ENCODE results near the gene CFAP141. TPM values are rescaled to one million over a fixed set of nuclear protein-coding genes. Genes with fewer than 3 reads are reported as not detected.

The CFAP141 gene
- total and polyA plus RNA-seq, 2 donors = not detected

DNA sequence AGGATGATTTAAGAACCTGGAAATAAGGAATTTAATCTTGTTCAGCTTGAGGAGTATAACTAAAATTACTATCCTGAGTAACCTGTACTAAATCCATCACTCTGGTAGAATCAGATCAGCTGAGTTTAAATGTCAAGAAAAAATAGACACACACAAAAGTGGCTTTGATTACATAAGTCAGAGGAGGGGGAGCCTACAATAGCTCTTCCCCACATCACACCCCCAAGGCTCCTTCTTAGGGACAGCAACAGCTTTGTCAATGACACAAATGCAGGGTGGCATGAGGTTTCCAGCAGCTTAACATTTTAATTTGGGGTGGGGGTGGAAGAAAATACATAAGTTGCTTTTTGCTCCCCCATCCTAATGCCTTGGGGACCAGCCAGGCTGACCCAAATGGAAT is 38.7 kb downstream of the CFAP141 start:
- Histone ChIP-seq H3K27me3 (ENCODE audit: control insufficient read depth in 2 of 2, insufficient read depth in 1 of 2, low read length in 1 of 2) (no peaks in the 10 kb centered on the region), H3K27ac (ENCODE audit: low read depth in 1 of 2, low read length in 1 of 2) (no peak overlapping the region), H3K4me1 (ENCODE audit: control insufficient read depth in 2 of 2, insufficient read depth in 2 of 2, low read length in 2 of 2) (no peaks in the 10 kb centered on the region), H3K36me3 (ENCODE audit: control insufficient read depth in 2 of 2, insufficient read depth in 2 of 2, low read length in 1 of 2) (peaks cover 64 to 96% of the 10 kb centered on the region in 2 donors), H3K4me3 (ENCODE audit: low read length in 2 of 2) (no peak overlapping the region), H3K9me3 (ENCODE audit: control insufficient read depth in 2 of 2, insufficient read depth in 1 of 2, low read length in 1 of 2) (no peaks in the 10 kb centered on the region)
- DNase-seq (ENCODE audit: low read depth in 6 of 9, low spot score in 9 of 9) = no peak

DNA sequence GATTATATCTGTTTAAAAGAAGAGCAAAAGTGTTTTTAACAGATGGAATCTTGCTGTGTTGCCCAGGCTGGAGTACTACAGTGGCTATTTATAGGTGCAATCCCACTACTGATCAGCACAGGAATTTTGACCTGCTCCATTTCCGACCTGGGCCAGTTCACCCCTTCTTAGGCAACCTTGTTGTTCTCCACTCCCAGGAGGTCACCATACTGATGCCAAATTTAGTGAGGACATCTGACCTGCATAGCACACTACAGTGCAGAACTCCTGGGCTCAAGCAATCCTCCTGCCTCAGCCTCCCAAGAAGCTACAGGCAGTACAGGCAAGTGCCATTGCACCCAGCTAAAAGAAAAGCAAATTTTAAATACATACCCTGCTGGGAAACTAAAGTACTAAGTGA is 39.9 kb downstream of the CFAP141 start:
- Histone ChIP-seq H3K36me3 (ENCODE audit: control insufficient read depth in 2 of 2, insufficient read depth in 2 of 2, low read length in 1 of 2) (peaks cover 56 to 94% of the 10 kb centered on the region in 2 donors), H3K4me3 (ENCODE audit: low read length in 2 of 2) (no peak overlapping the region), H3K27ac (ENCODE audit: low read depth in 1 of 2, low read length in 1 of 2) (no peak overlapping the region), H3K27me3 (ENCODE audit: control insufficient read depth in 2 of 2, insufficient read depth in 1 of 2, low read length in 1 of 2) (no peaks in the 10 kb centered on the region), H3K4me1 (ENCODE audit: control insufficient read depth in 2 of 2, insufficient read depth in 2 of 2, low read length in 2 of 2) (no peaks in the 10 kb centered on the region), H3K9me3 (ENCODE audit: control insufficient read depth in 2 of 2, insufficient read depth in 1 of 2, low read length in 1 of 2) (no peaks in the 10 kb centered on the region)
- no peak for DNase-seq (ENCODE audit: low read depth in 6 of 9, low spot score in 9 of 9)
- 98% methylated on average over 1 of the region's 1 CpG for WGBS

DNA sequence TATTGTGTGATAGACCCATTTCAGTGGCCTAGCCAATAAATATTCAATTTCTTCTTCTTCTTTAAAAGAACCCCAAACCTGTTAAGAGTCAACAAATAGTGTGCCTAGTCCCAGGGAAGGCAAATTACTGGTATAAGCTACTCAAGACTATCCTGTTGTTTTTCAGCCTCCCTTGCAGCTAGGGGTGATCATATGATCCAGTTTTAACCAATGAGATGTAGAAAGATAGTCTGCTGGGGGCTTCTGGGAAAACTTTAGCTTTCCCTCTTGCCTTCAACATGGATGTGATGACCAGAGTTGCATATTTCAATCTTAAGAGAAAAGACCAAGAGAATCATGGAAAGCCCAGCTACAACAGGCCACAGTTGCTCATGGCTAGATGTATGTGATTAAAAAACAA is 46.6 kb downstream of the CFAP141 start:
- H3K4me1 ChIP-seq (ENCODE audit: control insufficient read depth in 2 of 2, insufficient read depth in 2 of 2, low read length in 2 of 2) = peaks cover 13 to 21% of the 10 kb centered on the region in 2 donors
- H3K4me3 ChIP-seq (ENCODE audit: low read length in 2 of 2) = no peak overlapping the region
- DNase-seq (ENCODE audit: low read depth in 6 of 9, low spot score in 9 of 9) = no peak
- H3K27ac ChIP-seq (ENCODE audit: low read depth in 1 of 2, low read length in 1 of 2) = peak overlapping the region in 1 of 2 donors; percentile 30
- no peaks in the 10 kb centered on the region for H3K27me3 ChIP-seq (ENCODE audit: control insufficient read depth in 2 of 2, insufficient read depth in 1 of 2, low read length in 1 of 2)
- peaks cover 48 to 81% of the 10 kb centered on the region in 2 donors for H3K36me3 ChIP-seq (ENCODE audit: control insufficient read depth in 2 of 2, insufficient read depth in 2 of 2, low read length in 1 of 2)
- H3K9me3 ChIP-seq (ENCODE audit: control insufficient read depth in 2 of 2, insufficient read depth in 1 of 2, low read length in 1 of 2) = no peaks in the 10 kb centered on the region

DNA sequence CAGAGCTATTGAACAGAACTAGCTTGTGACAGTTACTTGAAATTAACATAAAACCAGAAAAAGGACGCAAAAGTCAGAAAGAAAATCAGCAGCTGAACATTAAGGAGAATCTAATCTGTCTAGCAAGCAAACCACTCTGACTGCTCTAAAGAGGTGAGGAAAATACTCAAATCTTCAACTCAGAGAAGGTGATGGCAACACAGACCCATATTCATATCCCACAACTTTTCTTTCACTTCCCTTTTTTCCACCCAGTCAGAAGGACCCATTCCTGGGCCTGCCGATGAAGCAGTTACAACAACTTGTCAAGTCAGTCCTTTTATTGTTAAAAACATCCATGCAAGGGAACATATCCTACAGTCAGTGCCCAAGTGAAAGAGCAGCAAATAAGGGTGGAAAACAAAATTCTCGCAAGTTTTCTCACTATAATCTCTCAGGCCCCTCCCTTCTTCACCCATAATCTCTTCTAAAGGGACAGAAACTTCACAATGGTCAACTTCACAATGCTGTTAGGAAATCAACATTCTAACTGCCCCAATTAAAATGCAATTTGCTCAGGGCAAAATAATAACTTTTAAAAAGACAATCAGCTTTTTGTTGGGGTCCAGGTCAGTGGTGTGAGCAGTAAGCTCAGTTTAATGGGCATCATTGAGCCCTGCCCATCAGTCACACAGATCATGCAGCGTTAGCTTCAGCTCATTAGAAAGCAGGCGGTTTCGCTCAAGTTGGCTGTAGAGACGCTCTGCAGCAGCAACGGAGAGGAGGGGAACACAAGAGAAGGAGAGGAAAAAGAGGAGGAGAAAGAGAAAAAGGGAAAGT is 47.6 kb downstream of the CFAP141 start:
- Histone ChIP-seq H3K27me3 (ENCODE audit: control insufficient read depth in 2 of 2, insufficient read depth in 1 of 2, low read length in 1 of 2) (no peaks in the 10 kb centered on the region), H3K4me1 (ENCODE audit: control insufficient read depth in 2 of 2, insufficient read depth in 2 of 2, low read length in 2 of 2) (peaks cover 13 to 21% of the 10 kb centered on the region in 2 donors), H3K36me3 (ENCODE audit: control insufficient read depth in 2 of 2, insufficient read depth in 2 of 2, low read length in 1 of 2) (peaks cover 46 to 76% of the 10 kb centered on the region in 2 donors), H3K4me3 (ENCODE audit: low read length in 2 of 2) (no peak overlapping the region), H3K27ac (ENCODE audit: low read depth in 1 of 2, low read length in 1 of 2) (peak overlapping the region; percentile 85 to 91), H3K9me3 (ENCODE audit: control insufficient read depth in 2 of 2, insufficient read depth in 1 of 2, low read length in 1 of 2) (no peaks in the 10 kb centered on the region)
- DNase-seq (ENCODE audit: low read depth in 6 of 9, low spot score in 9 of 9) = no peak
- 80% methylated on average over 8 of the region's 8 CpGs for WGBS

DNA sequence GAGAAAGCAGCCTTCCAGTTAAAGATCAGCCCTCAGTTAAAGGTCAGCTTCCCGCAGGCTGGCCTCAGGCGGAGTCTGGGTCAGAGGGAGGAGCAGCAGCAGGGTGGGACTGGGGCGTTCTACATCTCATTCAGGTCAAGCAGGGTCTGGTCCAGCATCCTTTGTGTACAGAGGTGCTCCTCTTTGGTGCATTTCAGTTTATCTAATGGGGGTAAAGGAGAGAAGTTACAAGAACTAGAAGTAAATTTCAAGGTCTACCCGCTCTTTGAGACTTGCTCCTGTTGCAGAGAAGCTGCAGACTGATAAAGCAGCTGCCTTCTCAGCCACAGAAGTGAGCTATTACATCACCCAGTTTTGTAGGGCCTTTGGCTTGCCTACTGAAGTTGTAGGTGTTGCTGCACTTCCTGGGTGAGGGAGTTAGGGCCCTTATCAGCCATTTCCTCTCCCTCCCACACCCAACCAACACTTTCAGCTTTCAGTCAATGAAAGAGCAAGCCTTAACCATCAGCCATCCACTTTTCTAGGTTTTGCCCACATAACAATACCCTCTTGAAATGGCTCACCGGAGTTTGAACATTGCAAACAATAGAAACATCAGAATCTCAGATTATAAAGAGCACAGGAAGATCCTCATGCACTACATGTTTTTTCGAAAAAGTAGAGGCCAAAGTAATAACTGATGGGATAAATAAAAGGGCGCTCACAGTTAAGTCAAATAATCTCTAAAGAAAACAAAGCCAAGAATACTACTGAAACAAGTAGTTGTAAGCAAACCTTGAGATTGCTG is 48.4 kb downstream of the CFAP141 start:
- H3K4me1 ChIP-seq (ENCODE audit: control insufficient read depth in 2 of 2, insufficient read depth in 2 of 2, low read length in 2 of 2) = peaks cover 13 to 21% of the 10 kb centered on the region in 2 donors
- 73% methylated on average over 7 of the region's 7 CpGs for whole genome bisulfite sequencing
- peaks cover 40 to 68% of the 10 kb centered on the region in 2 donors for H3K36me3 ChIP-seq (ENCODE audit: control insufficient read depth in 2 of 2, insufficient read depth in 2 of 2, low read length in 1 of 2)
- H3K9me3 ChIP-seq (ENCODE audit: control insufficient read depth in 2 of 2, insufficient read depth in 1 of 2, low read length in 1 of 2) = no peaks in the 10 kb centered on the region
- H3K4me3 ChIP-seq (ENCODE audit: low read length in 2 of 2) = no peak overlapping the region
- no peaks in the 10 kb centered on the region for H3K27me3 ChIP-seq (ENCODE audit: control insufficient read depth in 2 of 2, insufficient read depth in 1 of 2, low read length in 1 of 2)
- DNase-seq (ENCODE audit: low read depth in 6 of 9, low spot score in 9 of 9) = peak; percentile 34 to 90 (median 72)
- H3K27ac ChIP-seq (ENCODE audit: low read depth in 1 of 2, low read length in 1 of 2) = peak overlapping the region; percentile 85 to 91

DNA sequence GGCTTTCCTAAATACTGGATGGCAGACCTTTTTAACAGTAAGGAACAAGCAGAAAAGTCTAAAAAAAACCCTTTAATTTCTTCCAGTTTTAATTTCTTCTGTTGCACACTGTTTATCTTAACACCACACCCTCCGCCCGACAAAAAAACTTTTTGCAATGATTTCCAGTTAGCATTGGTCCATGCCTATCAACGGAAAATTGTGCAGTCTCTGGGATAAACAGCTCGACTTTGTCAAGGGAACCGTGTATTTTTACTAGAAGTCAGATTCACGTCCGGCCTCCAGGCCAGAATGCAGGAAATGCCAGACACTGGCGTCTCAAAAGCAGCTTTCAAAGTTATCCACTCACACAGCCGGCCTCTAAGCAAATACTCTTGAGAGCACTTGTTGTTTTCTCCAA is 50.9 kb downstream of the CFAP141 start:
- 73% methylated on average over 9 of the region's 9 CpGs for WGBS
- Histone ChIP-seq H3K9me3 (ENCODE audit: control insufficient read depth in 2 of 2, insufficient read depth in 1 of 2, low read length in 1 of 2) (no peaks in the 10 kb centered on the region), H3K27me3 (ENCODE audit: control insufficient read depth in 2 of 2, insufficient read depth in 1 of 2, low read length in 1 of 2) (no peaks in the 10 kb centered on the region), H3K4me1 (ENCODE audit: control insufficient read depth in 2 of 2, insufficient read depth in 2 of 2, low read length in 2 of 2) (peaks cover 13 to 21% of the 10 kb centered on the region in 2 donors), H3K36me3 (ENCODE audit: control insufficient read depth in 2 of 2, insufficient read depth in 2 of 2, low read length in 1 of 2) (peaks cover 27 to 48% of the 10 kb centered on the region in 2 donors), H3K4me3 (ENCODE audit: low read length in 2 of 2) (no peak overlapping the region), H3K27ac (ENCODE audit: low read depth in 1 of 2, low read length in 1 of 2) (peak overlapping the region in 1 of 2 donors; percentile 47)
- no peak for DNase-seq (ENCODE audit: low read depth in 6 of 9, low spot score in 9 of 9)

DNA sequence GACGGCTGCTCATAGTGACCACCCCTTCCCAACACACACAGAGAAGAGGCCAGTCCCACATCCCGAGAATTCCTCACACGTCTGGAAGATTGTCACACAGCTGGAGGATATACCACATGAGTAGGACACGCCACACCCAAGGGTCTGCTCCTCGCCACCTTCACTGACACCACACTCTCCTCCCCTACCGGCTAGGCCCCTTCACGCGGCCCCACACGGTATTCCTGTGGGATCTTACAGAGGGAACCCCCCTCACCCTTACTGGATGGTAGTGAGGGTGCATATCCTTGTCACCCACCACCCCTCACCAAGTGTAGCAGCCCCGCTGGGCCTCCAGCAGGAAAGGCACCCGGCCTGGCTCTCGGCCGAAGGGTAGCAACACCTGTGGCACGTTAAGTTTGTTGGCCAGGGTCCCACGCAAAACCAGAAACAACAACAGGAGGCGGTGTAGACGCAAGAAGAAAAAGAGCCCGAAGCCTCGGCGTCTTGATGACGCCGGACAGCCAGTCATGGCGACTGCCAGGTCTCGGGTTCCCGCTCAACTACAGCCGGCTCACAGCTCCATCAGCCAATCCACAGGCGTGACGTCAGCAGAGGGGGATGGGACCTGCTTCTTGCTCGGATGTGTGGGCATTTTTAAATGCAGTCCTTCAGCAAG is 51.5 kb downstream of the CFAP141 start, which contains the start of gene NUP210L:
Gene NUP210L (minus strand): TSS at position 540 of the 658 bp plus-strand sequence.
- Histone ChIP-seq H3K4me3 (ENCODE audit: low read length in 2 of 2) (no peak within 1 kb of the TSS), H3K27ac (ENCODE audit: low read depth in 1 of 2, low read length in 1 of 2) (peak within 1 kb of the TSS; percentile 47 to 60), H3K9me3 (ENCODE audit: control insufficient read depth in 2 of 2, insufficient read depth in 1 of 2, low read length in 1 of 2) (no peaks in the 10 kb centered on the region), H3K4me1 (ENCODE audit: control insufficient read depth in 2 of 2, insufficient read depth in 2 of 2, low read length in 2 of 2) (peaks cover 13 to 21% of the 10 kb centered on the region in 2 donors), H3K36me3 (ENCODE audit: control insufficient read depth in 2 of 2, insufficient read depth in 2 of 2, low read length in 1 of 2) (peaks cover 24 to 43% of the 10 kb centered on the region in 2 donors), H3K27me3 (ENCODE audit: control insufficient read depth in 2 of 2, insufficient read depth in 1 of 2, low read length in 1 of 2) (no peaks in the 10 kb centered on the region)
- WGBS = 97% methylated on average over 29 of the region's 29 CpGs
- no peak for DNase-seq (ENCODE audit: low read depth in 6 of 9, low spot score in 9 of 9)

DNA sequence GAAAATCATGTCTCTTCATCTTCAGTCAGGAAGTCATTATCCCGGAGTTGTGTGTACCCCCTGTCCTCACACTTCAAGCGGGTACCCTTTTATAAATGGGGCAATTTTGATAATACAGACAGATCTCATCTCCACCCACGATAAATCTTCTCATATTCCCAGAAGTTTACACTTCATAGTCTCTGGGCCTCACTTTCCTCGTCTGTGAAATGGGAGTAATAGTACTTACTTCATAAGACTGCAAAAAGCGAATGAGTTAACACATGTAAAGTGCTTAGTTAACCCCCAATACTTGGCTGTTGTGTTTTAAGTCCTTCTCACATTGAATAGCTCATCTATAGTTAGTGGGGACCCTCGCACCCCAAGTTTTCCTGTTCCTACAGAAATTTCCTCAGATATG is 52.1 kb downstream of the CFAP141 start:
- WGBS = 97% methylated on average over 6 of the region's 6 CpGs
- Histone ChIP-seq H3K36me3 (ENCODE audit: control insufficient read depth in 2 of 2, insufficient read depth in 2 of 2, low read length in 1 of 2) (peaks cover 22 to 37% of the 10 kb centered on the region in 2 donors), H3K4me3 (ENCODE audit: low read length in 2 of 2) (no peak overlapping the region), H3K27ac (ENCODE audit: low read depth in 1 of 2, low read length in 1 of 2) (peak overlapping the region in 1 of 2 donors; percentile 60), H3K9me3 (ENCODE audit: control insufficient read depth in 2 of 2, insufficient read depth in 1 of 2, low read length in 1 of 2) (no peaks in the 10 kb centered on the region), H3K4me1 (ENCODE audit: control insufficient read depth in 2 of 2, insufficient read depth in 2 of 2, low read length in 2 of 2) (peaks cover 13 to 21% of the 10 kb centered on the region in 2 donors), H3K27me3 (ENCODE audit: control insufficient read depth in 2 of 2, insufficient read depth in 1 of 2, low read length in 1 of 2) (no peaks in the 10 kb centered on the region)
- DNase-seq (ENCODE audit: low read depth in 6 of 9, low spot score in 9 of 9) = no peak

Data from thymus (tissue), 11 donors.